B cell (primary cell): ENCODE measurements around the gene APBA2. TPM values are rescaled to one million over a fixed set of nuclear protein-coding genes. Genes with fewer than 3 reads are reported as not detected.

Experiments used
- ATAC-seq: fragments of 200-7000 bp; cut with Tn5 transposase; one replicate; pipeline ENCODE4 v1.10.0; 2021; ENCODE audit warnings: low read depth, mild to moderate bottlenecking, moderate number of reproducible peaks, moderate library complexity
- CTCF ChIA-PET: fragments of 350-600 bp; sonication (Branson Sonifier 250); formaldehyde crosslinking; loops from one replicate; lab custom pipeline; 2021; ENCODE audit warnings: antibody characterized with exemption, inconsistent platforms; lab: Charles Lee
- POLR2A ChIA-PET: fragments of 350-600 bp; sonication (Branson Sonifier 250); formaldehyde crosslinking; loops from one replicate; lab custom pipeline; 2021; ENCODE audit warnings: antibody characterized with exemption; lab: Charles Lee
- DNase-seq: peaks from one replicate; pipeline ENCODE4 v3.0.0; 2013
- H2AFZ ChIP-seq: 2 replicates; pipeline ENCODE4 v1.6.1; 2012; ENCODE audit warnings: mild to moderate bottlenecking, low read depth, low read length; ENCODE audit not compliant: insufficient read depth, poor library complexity, severe bottlenecking
- H3K27ac ChIP-seq, 2 donors: 1 replicate in 1 of 2; 2 replicates in 1 of 2; pipeline ENCODE4 v1.5.1; 2012 to 2013; ENCODE audit warnings: low read length in 2 of 2, mild to moderate bottlenecking in 2 of 2, moderate library complexity in 1 of 2
- H3K27me3 ChIP-seq, 4 experiments: fragments of 200-600 bp in 1 of 4; sonication (generic) in 1 of 4; replicated peaks in 1 of 4; 1 replicate in 2 of 4; 2 replicates in 2 of 4; pipeline versions ENCODE4 v1.6.1 to v1.7.0; 2013 to 2016; ENCODE audit warnings: low read length in 3 of 4, mild to moderate bottlenecking in 2 of 4, mixed read lengths in 1 of 4, moderate library complexity in 1 of 4; ENCODE audit not compliant: insufficient read depth in 4 of 4, control insufficient read depth in 3 of 4; ENCODE audit errors: control extremely low read depth in 1 of 4
- H3K36me3 ChIP-seq, 2 experiments: replicated peaks in 1 of 2; 1 replicate in 1 of 2; 2 replicates in 1 of 2; pipeline versions ENCODE4 v1.6.1 to v1.7.1; 2013; ENCODE audit warnings: low read length in 1 of 2; ENCODE audit not compliant: insufficient read depth in 2 of 2, control insufficient read depth in 1 of 2; ENCODE audit errors: control extremely low read depth in 1 of 2, extremely low read depth in 1 of 2
- H3K4me1 ChIP-seq, 2 donors: fragments of 200-600 bp in 1 of 2; sonication (generic) in 1 of 2; 1 replicate in 1 of 2; 2 replicates in 1 of 2; pipeline versions ENCODE4 v1.5.1 to v1.6.1; 2013 to 2017; ENCODE audit warnings: low read length in 2 of 2; ENCODE audit not compliant: control insufficient read depth in 2 of 2, insufficient read depth in 2 of 2
- H3K4me2 ChIP-seq: replicated peaks from 2 replicates; pipeline ENCODE3; 2012; ENCODE audit warnings: mild to moderate bottlenecking, low read depth, low read length; ENCODE audit not compliant: poor library complexity, severe bottlenecking
- H3K4me3 ChIP-seq, 5 experiments: fragments of 200-600 bp in 1 of 5; sonication (generic) in 1 of 5; 1 replicate in 3 of 5; 2 replicates in 2 of 5; pipeline versions ENCODE4 v1.5.1 to v1.7.0; 2011 to 2016; ENCODE audit warnings: low read length in 4 of 5, mild to moderate bottlenecking in 4 of 5, low read depth in 2 of 5, control low read depth in 1 of 5, moderate library complexity in 1 of 5; ENCODE audit not compliant: insufficient read depth in 1 of 5; ENCODE audit errors: control extremely low read depth in 1 of 5, extremely low read depth in 1 of 5
- H3K79me2 ChIP-seq: fragments of 200-600 bp; sonication (generic); one replicate; pipeline ENCODE4 v1.6.0; 2016; ENCODE audit warnings: low read length; ENCODE audit not compliant: control insufficient read depth, insufficient read depth
- H3K9ac ChIP-seq: fragments of 200-600 bp; sonication (generic); 2 replicates; pipeline ENCODE4 v1.6.1; 2017; ENCODE audit warnings: mild to moderate bottlenecking, low read length, moderate library complexity
- H3K9me3 ChIP-seq, 3 donors: one replicate each; pipeline versions ENCODE4 v1.6.1 to v1.7.1; 2013; ENCODE audit warnings: low read length in 2 of 3; ENCODE audit not compliant: control insufficient read depth in 2 of 3, insufficient read depth in 1 of 3; ENCODE audit errors: control extremely low read depth in 1 of 3
- H4K20me1 ChIP-seq: 2 replicates; pipeline ENCODE4 v1.6.0; 2012; ENCODE audit warnings: mild to moderate bottlenecking, low read length; ENCODE audit not compliant: insufficient read depth, control insufficient read depth, poor library complexity, severe bottlenecking
- H3K27ac Mint-ChIP-seq: one replicate; pipeline ENCODE4 v1.8.0; 2021; ENCODE audit warnings: mixed read lengths
- H3K27me3 Mint-ChIP-seq: one replicate; pipeline ENCODE4 v1.8.0; 2021; ENCODE audit warnings: mixed read lengths
- H3K4me1 Mint-ChIP-seq: one replicate; pipeline ENCODE4 v1.8.0; 2021; ENCODE audit warnings: mixed read lengths
- H3K4me3 Mint-ChIP-seq: one replicate; pipeline ENCODE4 v1.8.0; 2021; ENCODE audit warnings: mixed read lengths
- H3K9me3 Mint-ChIP-seq: one replicate; pipeline ENCODE4 v1.8.0; 2022; ENCODE audit warnings: mixed read lengths; ENCODE audit not compliant: insufficient read depth
- CTCF ChIP-seq: fragments of 200-600 bp; IDR thresholded peaks from one replicate; pipeline ENCODE4 v1.8.0; 2022; ENCODE audit warnings: antibody characterized with exemption, mild to moderate bottlenecking
- EZH2 ChIP-seq: IDR thresholded peaks from 2 replicates; pipeline ENCODE4 v1.6.1; 2012; ENCODE audit warnings: borderline replicate concordance, low read depth, mild to moderate bottlenecking, moderate library complexity, low read length; ENCODE audit not compliant: insufficient read depth, poor library complexity, severe bottlenecking
- WGBS: methylation state at CpG from one replicate; pipeline ENCODE4 v1.1.5; 2013; ENCODE audit warnings: missing lambda C conversion rate; ENCODE audit not compliant: insufficient coverage; 5-methylcytosine and 5-hydroxymethylcytosine counted together
- intact Hi-C: fragments of 100-400 bp; cut with micrococcal nuclease; formaldehyde crosslinking; loops from one replicate; pipeline ENCODE4 v1.10.0; 2022
- polyA plus RNA-seq: library from polyadenylated mRNA; depleted of rRNA; stranded (reverse); fragments of >200 nt; gene quantifications from 2 replicates; pipeline ENCODE4 v1.2.3, GENCODE V29; 2012
- total RNA-seq, 2 donors: library from RNA; stranded (reverse); fragments of 120-200 nt in 1 of 2; gene quantifications; 1 replicate in 1 of 2; 2 replicates in 1 of 2; pipeline versions ENCODE4 v1.2.3 to v1.2.4, GENCODE V29; 2013 to 2022

Gene APBA2
- total and polyA plus RNA-seq, 2 donors (not counting 1 experiment from before 2014, with no cell fraction given) = 0.19 TPM; not detected in 1

GRCh38 chr15:29066838-29067237 is 181.1 kb downstream of the APBA2 start:
- no peak overlapping the region for H3K9ac ChIP-seq
- H3K36me3 ChIP-seq = no peaks in the 10 kb centered on the region
- H3K4me3 ChIP-seq = no peak overlapping the region
- Mint-ChIP-seq H3K27ac (no peak overlapping the region), H3K4me3 (no peak overlapping the region), H3K4me1 (no peaks in the 10 kb centered on the region), H3K27me3 (no peaks in the 10 kb centered on the region), H3K9me3 (peaks cover 7% of the 10 kb centered on the region)
- no peak overlapping the region for H3K4me2 ChIP-seq
- intact Hi-C loops = no loop called here
- H3K27me3 ChIP-seq = no peaks in the 10 kb centered on the region
- H3K9me3 ChIP-seq = peaks cover 0 to 21% (median 0%) of the 10 kb centered on the region in 3 donors
- ChIA-PET CTCF (no interaction called here), POLR2A (no interaction called here)
- no peak for ATAC-seq
- no peak for DNase-seq
- H2AFZ ChIP-seq = no peak overlapping the region
- no peak for TF ChIP-seq CTCF
- TF ChIP-seq EZH2 = no peak
- no peak overlapping the region for H3K27ac ChIP-seq
- no peaks in the 10 kb centered on the region for H3K79me2 ChIP-seq
- WGBS = no CpG with 5 or more reads among the region's 2 CpGs
- no peaks in the 10 kb centered on the region for H3K4me1 ChIP-seq
- H4K20me1 ChIP-seq = no peaks in the 10 kb centered on the region

GRCh38 chr15:29067949-29068348 is 182.2 kb downstream of the APBA2 start:
- Mint-ChIP-seq H3K4me3 (no peak overlapping the region), H3K27ac (no peak overlapping the region), H3K9me3 (peaks cover 7% of the 10 kb centered on the region), H3K4me1 (no peaks in the 10 kb centered on the region), H3K27me3 (no peaks in the 10 kb centered on the region)
- peaks cover 0 to 20% (median 0%) of the 10 kb centered on the region in 3 donors for H3K9me3 ChIP-seq
- CTCF ChIA-PET = no interaction called here
- intact Hi-C loops = no loop called here
- H3K27ac ChIP-seq = no peak overlapping the region
- no peaks in the 10 kb centered on the region for H3K4me1 ChIP-seq
- H3K4me3 ChIP-seq = no peak overlapping the region
- H3K9ac ChIP-seq = no peak overlapping the region
- DNase-seq = no peak
- no peaks in the 10 kb centered on the region for H3K79me2 ChIP-seq
- POLR2A ChIA-PET = no interaction called here
- ATAC-seq = no peak
- WGBS = 92% methylated on average over 6 of the region's 7 CpGs
- no peaks in the 10 kb centered on the region for H3K27me3 ChIP-seq
- no peak overlapping the region for H2AFZ ChIP-seq
- no peaks in the 10 kb centered on the region for H4K20me1 ChIP-seq
- H3K4me2 ChIP-seq = no peak overlapping the region
- TF ChIP-seq EZH2 = no peak
- TF ChIP-seq CTCF = no peak
- no peaks in the 10 kb centered on the region for H3K36me3 ChIP-seq
